GM12892 (cell line): ENCODE data around the gene LINC01488.

Experiments
- POLR2A ChIP-seq: IDR thresholded peaks from 2 replicates; pipeline ENCODE4 v1.6.1; 2011; ENCODE audit warnings: low read depth, low read length, control low read depth
- TAF1 ChIP-seq: IDR thresholded peaks from 2 replicates; pipeline ENCODE4 v1.6.1; 2011; ENCODE audit warnings: low read depth, mild to moderate bottlenecking, control low read depth, low read length, borderline replicate concordance

DNA sequence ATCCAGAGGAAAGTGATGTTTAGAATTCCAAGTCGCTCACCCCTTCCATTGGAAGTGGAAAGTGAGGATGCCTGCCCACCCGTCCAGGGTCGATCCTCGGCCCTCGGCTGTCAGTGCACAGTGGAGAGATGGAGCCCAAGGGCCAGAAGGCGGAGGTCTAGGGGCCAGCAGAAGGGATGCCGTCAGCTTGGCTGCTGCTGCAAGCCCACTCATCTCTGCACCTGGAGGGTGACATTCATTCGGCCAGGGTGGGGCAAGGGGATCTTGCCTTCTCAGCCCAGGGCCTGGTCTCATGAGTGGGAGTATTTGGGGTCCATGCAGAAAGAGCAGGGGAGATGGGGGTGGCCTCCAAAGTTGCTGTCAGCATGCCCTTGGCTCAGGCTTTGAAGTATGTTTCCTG is 30.7 kb downstream of the LINC01488 start:
- no peak for TF ChIP-seq POLR2A
- TF ChIP-seq TAF1 = no peak
